Neural cell (in vitro differentiated cells): ENCODE measurements around the gene TGFBR3L. TPM values are rescaled to one million over a fixed set of nuclear protein-coding genes. Genes with fewer than 3 reads are reported as not detected.
A peak's percentile ranks its signal among the peaks of the same experiment; 100 is the strongest.

Experiments used
- H2AFZ ChIP-seq: fragments of 200-600, 300-800 bp; sonication (generic), shearing (Covaris generic); 2 replicates; pipeline ENCODE4 v1.6.0; 2014; ENCODE audit warnings: low read depth, mild to moderate bottlenecking, antibody characterized with exemption, low read length, moderate library complexity
- H3F3A ChIP-seq: fragments of 200-600 bp; shearing (Covaris generic); 2 replicates; pipeline ENCODE4 v1.6.1; 2016; ENCODE audit warnings: mild to moderate bottlenecking, moderate library complexity, mixed read lengths, antibody characterized with exemption, low read length; ENCODE audit not compliant: insufficient read depth, poor library complexity, severe bottlenecking
- H3K27ac ChIP-seq: fragments of 200-600, 300-800 bp; sonication (generic), shearing (Covaris generic); 2 replicates; pipeline ENCODE4 v1.5.1; 2014; ENCODE audit warnings: mild to moderate bottlenecking, low read length, moderate library complexity
- H3K27me3 ChIP-seq: fragments of 300-800, 200-600 bp; sonication (generic), shearing (Covaris generic); 2 replicates; pipeline ENCODE4 v1.6.0; 2014; ENCODE audit warnings: mild to moderate bottlenecking, low read depth, low read length, moderate library complexity; ENCODE audit not compliant: insufficient read depth
- H3K36me3 ChIP-seq: fragments of 300-800, 200-600 bp; sonication (generic), shearing (Covaris generic); 2 replicates; pipeline ENCODE4 v1.5.1; 2014; ENCODE audit warnings: mild to moderate bottlenecking, antibody characterized with exemption, low read length, moderate library complexity; ENCODE audit not compliant: insufficient read depth
- H3K4me2 ChIP-seq: fragments of 300-800, 200-600 bp; sonication (generic), shearing (Covaris generic); 2 replicates; pipeline ENCODE4 v1.6.0; 2014; ENCODE audit warnings: mild to moderate bottlenecking, low read length
- H3K4me3 ChIP-seq: fragments of 300-800, 200-600 bp; sonication (generic), shearing (Covaris generic); 2 replicates; pipeline ENCODE4 v1.5.1; 2014; ENCODE audit warnings: mild to moderate bottlenecking, low read length, moderate library complexity
- H3K79me2 ChIP-seq: fragments of 200-600 bp; shearing (Covaris generic); replicated peaks from 2 replicates; pipeline ENCODE4 v1.6.0; 2014; ENCODE audit warnings: mild to moderate bottlenecking, low read length, moderate library complexity; ENCODE audit not compliant: insufficient read depth
- H3K9ac ChIP-seq: fragments of 300-800, 200-600 bp; sonication (generic), shearing (Covaris generic); 2 replicates; pipeline ENCODE4 v1.6.1; 2016; ENCODE audit warnings: mild to moderate bottlenecking, low read length, mixed read lengths
- H3K9me2 ChIP-seq: fragments of 200-600 bp; shearing (Covaris generic); 2 replicates; pipeline ENCODE4 v1.6.1; 2016; ENCODE audit warnings: mild to moderate bottlenecking, low read length, mixed read lengths; ENCODE audit not compliant: insufficient read depth
- H3K9me3 ChIP-seq: fragments of 200-600, 300-800 bp; sonication (generic), shearing (Covaris generic); 2 replicates; pipeline ENCODE4 v1.6.1; 2016; ENCODE audit warnings: mild to moderate bottlenecking, mixed run types, low read length, moderate library complexity, mixed read lengths
- H4K20me1 ChIP-seq: fragments of 200-600 bp; shearing (Covaris generic); 2 replicates; pipeline ENCODE4 v1.6.1; 2016; ENCODE audit warnings: mild to moderate bottlenecking, mixed run types; ENCODE audit not compliant: insufficient read depth
- EP300 ChIP-seq: fragments of 450-650 bp; conservative IDR thresholded peaks from 2 replicates; pipeline ENCODE4 v1.6.1; 2014; ENCODE audit warnings: antibody characterized with exemption, mild to moderate bottlenecking, moderate library complexity; ENCODE audit not compliant: poor library complexity, severe bottlenecking
- EZH2 ChIP-seq: fragments of 200-600, 300-800 bp; shearing (Covaris generic), sonication (generic); IDR thresholded peaks from 2 replicates; pipeline ENCODE4 v1.6.1; 2014; ENCODE audit warnings: antibody characterized with exemption, low read length, borderline replicate concordance, mild to moderate bottlenecking; ENCODE audit not compliant: insufficient read depth, poor library complexity, severe bottlenecking
- MXI1 ChIP-seq: fragments of 450-650 bp; conservative IDR thresholded peaks from 2 replicates; pipeline ENCODE4 v1.6.1; 2014; ENCODE audit warnings: antibody characterized with exemption, mild to moderate bottlenecking; ENCODE audit not compliant: poor library complexity, severe bottlenecking
- POLR2AphosphoS5 ChIP-seq: IDR thresholded peaks from 2 replicates; pipeline ENCODE4 v1.6.1; 2012
- RAD21 ChIP-seq: fragments of 450-650 bp; conservative IDR thresholded peaks from 2 replicates; pipeline ENCODE4 v1.6.1; 2014; ENCODE audit warnings: antibody characterized with exemption, mild to moderate bottlenecking, moderate library complexity
- SMC3 ChIP-seq: fragments of 450-650 bp; conservative IDR thresholded peaks from 2 replicates; pipeline ENCODE4 v1.6.1; 2014; ENCODE audit warnings: antibody characterized with exemption, mild to moderate bottlenecking, moderate library complexity; ENCODE audit not compliant: poor library complexity
- TAF1 ChIP-seq: IDR thresholded peaks from 2 replicates; pipeline ENCODE4 v1.6.1; 2012; ENCODE audit warnings: low read depth
- polyA plus RNA-seq: library from polyadenylated mRNA; depleted of rRNA; stranded (reverse); fragments of >200 nt; gene quantifications from 2 replicates; pipeline ENCODE4 v1.2.3, GENCODE V29; 2014
- TF ChIP-seq, protein P1 (sequence below): fragments of 450-650 bp; IDR thresholded peaks from 2 replicates; pipeline ENCODE4 v1.5.1; 2014; ENCODE audit warnings: antibody characterized with exemption, mild to moderate bottlenecking, moderate library complexity; ENCODE audit not compliant: poor library complexity, severe bottlenecking
- TF ChIP-seq, protein P2 (sequence below): IDR thresholded peaks from 2 replicates; pipeline ENCODE4 v1.6.1; 2012; ENCODE audit warnings: borderline replicate concordance

TGFBR3L gene
- polyA plus RNA-seq, 1 donor from 2014 or later, result not detected

DNA sequence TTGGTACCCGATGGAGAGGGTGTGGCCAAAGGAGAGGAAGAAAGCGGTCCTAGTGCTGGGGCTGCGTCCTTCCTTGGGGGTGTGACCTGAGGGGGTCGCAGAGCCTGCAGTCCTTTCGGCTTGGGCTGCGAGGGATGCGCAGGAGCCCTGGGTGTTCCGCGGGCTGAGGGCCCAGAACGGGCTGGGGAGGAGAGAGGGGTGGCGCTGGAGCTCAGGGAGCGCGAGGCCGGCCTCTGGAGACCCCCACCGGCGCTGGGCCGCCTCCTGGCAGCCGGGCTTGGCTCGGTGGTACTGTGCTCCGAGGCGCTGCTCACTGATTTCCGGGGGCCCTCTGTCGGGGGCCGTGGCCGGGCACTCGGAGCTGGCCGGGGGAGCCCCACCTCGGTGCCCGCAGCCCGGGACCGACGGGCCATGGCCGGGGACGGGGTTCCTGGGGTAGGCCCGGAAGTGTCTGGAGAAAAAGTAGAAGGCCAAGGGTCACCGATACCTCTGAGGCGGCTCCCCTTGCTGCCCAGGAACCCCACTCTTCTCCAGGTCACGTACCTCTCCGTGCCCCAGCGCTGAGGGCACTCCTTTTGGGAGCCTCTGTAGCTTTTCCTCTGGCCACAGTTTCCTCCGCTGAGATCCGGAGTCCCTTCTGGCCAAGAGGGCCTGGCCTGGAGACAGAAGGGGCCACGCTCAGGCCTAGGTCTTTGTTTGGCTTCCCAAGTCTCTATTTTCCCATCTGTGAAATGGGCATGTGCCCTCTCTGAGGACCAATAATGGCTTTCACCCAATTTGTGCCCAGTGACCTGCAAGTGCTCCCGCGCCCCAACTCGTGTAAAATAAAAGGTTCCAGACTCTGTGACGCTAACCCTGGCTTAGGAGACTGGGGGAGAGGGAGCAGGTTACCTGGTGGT, 42.1 kb upstream of the TGFBR3L start:
- H3K27ac ChIP-seq, result no peak overlapping the region
- peak overlapping the region; percentile 88 for H3K4me2 ChIP-seq

DNA sequence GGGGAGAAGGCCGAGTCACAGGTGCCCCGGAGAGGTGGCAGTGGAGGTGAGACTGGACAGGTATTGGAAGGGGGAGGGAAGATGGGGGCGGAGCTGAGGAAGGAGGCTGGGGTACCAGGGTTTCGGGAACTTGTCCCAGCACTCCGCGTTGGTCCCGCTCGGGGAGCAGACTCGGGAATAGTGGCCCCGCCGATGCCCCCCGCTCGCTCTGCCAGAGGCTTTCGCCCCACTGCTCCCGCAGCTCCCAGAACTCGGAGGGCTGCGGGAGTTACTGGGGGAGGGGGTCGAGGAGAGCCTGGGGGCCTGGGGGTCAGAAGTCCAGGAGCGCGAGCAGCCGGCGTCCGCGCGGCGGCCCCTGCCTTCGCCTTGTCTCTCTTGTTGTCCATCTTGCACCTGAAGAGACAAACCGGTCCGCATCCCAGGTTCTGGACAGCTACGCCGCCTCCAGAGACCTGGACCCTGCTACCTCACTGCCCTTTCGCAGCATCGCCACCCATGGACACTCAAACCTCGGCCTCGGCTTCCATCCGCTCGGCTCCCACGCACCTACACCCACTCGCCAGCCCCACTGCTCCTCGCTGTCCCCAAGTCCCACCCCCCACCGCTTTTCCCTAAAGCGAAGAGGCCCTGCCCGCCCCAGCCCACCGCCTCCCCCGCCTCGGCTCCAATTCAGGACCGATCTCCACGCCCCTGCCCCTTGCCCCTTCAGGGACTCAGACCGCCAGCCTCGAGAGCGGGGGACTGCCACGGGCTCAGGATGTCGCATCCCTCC, 41.1 kb upstream of the TGFBR3L start:
- Histone ChIP-seq H3F3A (peaks cover 6% of the 10 kb centered on the region), H4K20me1 (no peaks in the 10 kb centered on the region), H3K36me3 (no peaks in the 10 kb centered on the region), H3K4me3 (peak overlapping the region; percentile 92), H2AFZ (peak overlapping the region; percentile 45), H3K4me2 (peak overlapping the region; percentile 88), H3K79me2 (peaks cover 13% of the 10 kb centered on the region), H3K9me2 (no peaks in the 10 kb centered on the region), H3K9ac (peak overlapping the region; percentile 98), H3K27me3 (no peaks in the 10 kb centered on the region), H3K9me3 (no peaks in the 10 kb centered on the region), H3K27ac (peak overlapping the region; percentile 86)
- TF ChIP-seq POLR2AphosphoS5, result no peak
- no peak for TF ChIP-seq EP300
- TF ChIP-seq RAD21, result no peak
- TF ChIP-seq SMC3, result no peak
- TF ChIP-seq, protein P1, sequence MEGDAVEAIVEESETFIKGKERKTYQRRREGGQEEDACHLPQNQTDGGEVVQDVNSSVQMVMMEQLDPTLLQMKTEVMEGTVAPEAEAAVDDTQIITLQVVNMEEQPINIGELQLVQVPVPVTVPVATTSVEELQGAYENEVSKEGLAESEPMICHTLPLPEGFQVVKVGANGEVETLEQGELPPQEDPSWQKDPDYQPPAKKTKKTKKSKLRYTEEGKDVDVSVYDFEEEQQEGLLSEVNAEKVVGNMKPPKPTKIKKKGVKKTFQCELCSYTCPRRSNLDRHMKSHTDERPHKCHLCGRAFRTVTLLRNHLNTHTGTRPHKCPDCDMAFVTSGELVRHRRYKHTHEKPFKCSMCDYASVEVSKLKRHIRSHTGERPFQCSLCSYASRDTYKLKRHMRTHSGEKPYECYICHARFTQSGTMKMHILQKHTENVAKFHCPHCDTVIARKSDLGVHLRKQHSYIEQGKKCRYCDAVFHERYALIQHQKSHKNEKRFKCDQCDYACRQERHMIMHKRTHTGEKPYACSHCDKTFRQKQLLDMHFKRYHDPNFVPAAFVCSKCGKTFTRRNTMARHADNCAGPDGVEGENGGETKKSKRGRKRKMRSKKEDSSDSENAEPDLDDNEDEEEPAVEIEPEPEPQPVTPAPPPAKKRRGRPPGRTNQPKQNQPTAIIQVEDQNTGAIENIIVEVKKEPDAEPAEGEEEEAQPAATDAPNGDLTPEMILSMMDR, result no peak
- TF ChIP-seq MXI1, result no peak
- TF ChIP-seq TAF1, result no peak

More for the DNA sequence above, 42.1 kb upstream of the TGFBR3L start:
- no peaks in the 10 kb centered on the region for H4K20me1 ChIP-seq
- no peaks in the 10 kb centered on the region for H3K36me3 ChIP-seq
- no peaks in the 10 kb centered on the region for H3K9me3 ChIP-seq
- H3K27me3 ChIP-seq, result no peaks in the 10 kb centered on the region
- H3F3A ChIP-seq, result peaks cover 6% of the 10 kb centered on the region
- no peaks in the 10 kb centered on the region for H3K9me2 ChIP-seq
- H3K9ac ChIP-seq, result peak overlapping the region; percentile 98
- H2AFZ ChIP-seq, result no peak overlapping the region
- TF ChIP-seq, protein P2, sequence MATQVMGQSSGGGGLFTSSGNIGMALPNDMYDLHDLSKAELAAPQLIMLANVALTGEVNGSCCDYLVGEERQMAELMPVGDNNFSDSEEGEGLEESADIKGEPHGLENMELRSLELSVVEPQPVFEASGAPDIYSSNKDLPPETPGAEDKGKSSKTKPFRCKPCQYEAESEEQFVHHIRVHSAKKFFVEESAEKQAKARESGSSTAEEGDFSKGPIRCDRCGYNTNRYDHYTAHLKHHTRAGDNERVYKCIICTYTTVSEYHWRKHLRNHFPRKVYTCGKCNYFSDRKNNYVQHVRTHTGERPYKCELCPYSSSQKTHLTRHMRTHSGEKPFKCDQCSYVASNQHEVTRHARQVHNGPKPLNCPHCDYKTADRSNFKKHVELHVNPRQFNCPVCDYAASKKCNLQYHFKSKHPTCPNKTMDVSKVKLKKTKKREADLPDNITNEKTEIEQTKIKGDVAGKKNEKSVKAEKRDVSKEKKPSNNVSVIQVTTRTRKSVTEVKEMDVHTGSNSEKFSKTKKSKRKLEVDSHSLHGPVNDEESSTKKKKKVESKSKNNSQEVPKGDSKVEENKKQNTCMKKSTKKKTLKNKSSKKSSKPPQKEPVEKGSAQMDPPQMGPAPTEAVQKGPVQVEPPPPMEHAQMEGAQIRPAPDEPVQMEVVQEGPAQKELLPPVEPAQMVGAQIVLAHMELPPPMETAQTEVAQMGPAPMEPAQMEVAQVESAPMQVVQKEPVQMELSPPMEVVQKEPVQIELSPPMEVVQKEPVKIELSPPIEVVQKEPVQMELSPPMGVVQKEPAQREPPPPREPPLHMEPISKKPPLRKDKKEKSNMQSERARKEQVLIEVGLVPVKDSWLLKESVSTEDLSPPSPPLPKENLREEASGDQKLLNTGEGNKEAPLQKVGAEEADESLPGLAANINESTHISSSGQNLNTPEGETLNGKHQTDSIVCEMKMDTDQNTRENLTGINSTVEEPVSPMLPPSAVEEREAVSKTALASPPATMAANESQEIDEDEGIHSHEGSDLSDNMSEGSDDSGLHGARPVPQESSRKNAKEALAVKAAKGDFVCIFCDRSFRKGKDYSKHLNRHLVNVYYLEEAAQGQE, result no peak
- TF ChIP-seq POLR2AphosphoS5 (no peak), EP300 (no peak), MXI1 (no peak), RAD21 (no peak), TAF1 (no peak), EZH2 (no peak), SMC3 (no peak)
- TF ChIP-seq, protein P1, result no peak
- H3K79me2 ChIP-seq, result peaks cover 13% of the 10 kb centered on the region
- H3K4me3 ChIP-seq, result peak overlapping the region; percentile 92
